Endothelial cell of umbilical vein (primary cell): ENCODE measurements around the gene EFNA5. TPM values are rescaled to one million over a fixed set of nuclear protein-coding genes. Genes with fewer than 3 reads are reported as not detected.

ENCODE experiments used
- BruUV-seq: library from RNA; stranded (reverse); fragments of 400-500 nt; replicated peaks from 2 replicates; lab custom pipeline; 2021; lab: Mats Ljungman, UMichigan
- CTCF ChIA-PET: fragments of 300-600, 350-600 bp; sonication (Branson Sonifier 250); formaldehyde crosslinking; loops from one replicate; lab custom pipeline; 2021; ENCODE audit warnings: antibody characterized with exemption, inconsistent platforms; lab: Charles Lee
- POLR2A ChIA-PET: fragments of 300-600, 350-600 bp; sonication (Branson Sonifier 250); formaldehyde crosslinking; loops from one replicate; lab custom pipeline; 2021; ENCODE audit warnings: antibody characterized with exemption, inconsistent platforms; lab: Charles Lee
- DNase-seq: peaks from one replicate; pipeline ENCODE4 v3.0.0-alpha.2; 2011; ENCODE audit warnings: low read depth, low spot score
- FAIRE-seq: peaks from 2 replicates; lab custom pipeline; 2011; peaks lifted over from hg19 to GRCh38; lab: Jason Lieb, UNC
- H2AFZ ChIP-seq: 2 replicates; pipeline ENCODE4 v1.6.0; 2012; ENCODE audit warnings: low read depth, low read length, control low read depth, inconsistent platforms
- H3K27ac ChIP-seq: 2 replicates; pipeline ENCODE4 v1.5.1; 2011; ENCODE audit warnings: low read depth, mild to moderate bottlenecking, control low read depth, low read length, moderate library complexity; ENCODE audit not compliant: insufficient read depth
- H3K27me3 ChIP-seq, 2 experiments: 2 replicates each; pipeline versions ENCODE4 v1.6.0 to v1.6.1; 2011; ENCODE audit warnings: low read length in 2 of 2, mixed read lengths in 1 of 2; ENCODE audit not compliant: control insufficient read depth in 2 of 2, insufficient read depth in 2 of 2
- H3K36me3 ChIP-seq, 2 experiments: 2 replicates in 1 of 2; 3 replicates in 1 of 2; pipeline ENCODE4 v1.5.1; 2011; ENCODE audit warnings: low read length in 2 of 2, mild to moderate bottlenecking in 1 of 2, moderate library complexity in 1 of 2; ENCODE audit not compliant: control insufficient read depth in 2 of 2, insufficient read depth in 2 of 2; ENCODE audit errors: extremely low read depth in 1 of 2
- H3K4me1 ChIP-seq: 3 replicates; pipeline ENCODE4 v1.5.1; 2011; ENCODE audit warnings: mild to moderate bottlenecking, low read length; ENCODE audit not compliant: control insufficient read depth, insufficient read depth; ENCODE audit errors: extremely low read depth
- H3K4me2 ChIP-seq: 2 replicates; pipeline ENCODE4 v1.6.1; 2011; ENCODE audit warnings: low read length, control low read depth, mixed read lengths; ENCODE audit not compliant: insufficient read depth
- H3K4me3 ChIP-seq, 3 experiments: fragments of 200-600 bp in 1 of 3; sonication (generic), shearing (Covaris generic) in 1 of 3; replicated peaks in 1 of 3; 2 replicates each; pipeline ENCODE4 v1.5.1; 2011 to 2016; ENCODE audit warnings: control low read depth in 3 of 3, low read length in 3 of 3, mild to moderate bottlenecking in 2 of 3, inconsistent platforms in 1 of 3, low read depth in 1 of 3, moderate library complexity in 1 of 3; ENCODE audit not compliant: insufficient read depth in 1 of 3
- H3K79me2 ChIP-seq: 2 replicates; pipeline ENCODE4 v1.6.0; 2012; ENCODE audit warnings: low read length, inconsistent platforms; ENCODE audit not compliant: control insufficient read depth, insufficient read depth
- H3K9ac ChIP-seq: replicated peaks from 2 replicates; pipeline ENCODE3; 2011; ENCODE audit warnings: low read length, control low read depth; ENCODE audit not compliant: insufficient read depth; ENCODE audit errors: extremely low read depth
- H3K9me1 ChIP-seq: replicated peaks from 3 replicates; pipeline ENCODE4 v1.6.0; 2011; ENCODE audit warnings: mild to moderate bottlenecking, low read length; ENCODE audit not compliant: control insufficient read depth, insufficient read depth; ENCODE audit errors: extremely low read depth
- H3K9me3 ChIP-seq: replicated peaks from 2 replicates; pipeline ENCODE4 v1.5.1; 2012; ENCODE audit warnings: low read length, inconsistent platforms; ENCODE audit not compliant: control insufficient read depth, insufficient read depth
- H4K20me1 ChIP-seq: replicated peaks from 2 replicates; pipeline ENCODE3; 2011; ENCODE audit warnings: mild to moderate bottlenecking, low read length; ENCODE audit not compliant: control insufficient read depth, insufficient read depth; ENCODE audit errors: extremely low read depth
- FOS ChIP-seq: IDR thresholded peaks from 2 replicates; pipeline ENCODE4 v1.6.1; 2011; ENCODE audit warnings: mild to moderate bottlenecking, low read length, moderate library complexity, borderline replicate concordance; ENCODE audit not compliant: insufficient read depth
- GATA2 ChIP-seq: IDR thresholded peaks from 2 replicates; pipeline ENCODE4 v1.7.0; 2011; ENCODE audit warnings: low read depth, mild to moderate bottlenecking, moderate library complexity, mixed read lengths, low read length; ENCODE audit not compliant: insufficient read length, insufficient read depth
- JUN ChIP-seq: IDR thresholded peaks from 2 replicates; pipeline ENCODE4 v1.6.1; 2011; ENCODE audit warnings: borderline replicate concordance, low read depth; ENCODE audit not compliant: insufficient read length, insufficient read depth
- MYC ChIP-seq: IDR thresholded peaks from one replicate; pipeline ENCODE4 v1.6.1; 2011; ENCODE audit warnings: mild to moderate bottlenecking, low read depth, low read length
- POLR2A ChIP-seq: IDR thresholded peaks from 2 replicates; pipeline ENCODE4 v1.6.1; 2012; ENCODE audit warnings: low read depth, mild to moderate bottlenecking, control low read depth, low read length
- POLR2AphosphoS5 ChIP-seq: IDR thresholded peaks from 2 replicates; pipeline ENCODE4 v1.6.1; 2012; ENCODE audit warnings: low read depth, mild to moderate bottlenecking, control low read depth, low read length, moderate library complexity; ENCODE audit not compliant: insufficient read depth
- dilution Hi-C: fragments of 300-500 bp; cut with MboI; formaldehyde crosslinking; loops from one replicate; pipeline ENCODE4 v1.15.0; 2019; ENCODE audit warnings: low sequenced_read_pairs; ENCODE audit not compliant: extremely low pct_ligation_motif_present
- intact Hi-C: fragments of 100-400 bp; cut with micrococcal nuclease; formaldehyde crosslinking; loops from one replicate; pipeline ENCODE4 v1.10.0; 2022
- polyA plus RNA-seq, 4 experiments: library from polyadenylated mRNA; depleted of rRNA in 3 of 4; stranded (reverse) in 3 of 4; unstranded in 1 of 4; fragments of >200 nt; gene quantifications; 2 replicates each; pipeline versions ENCODE4 v1.2.1 to v1.2.3, GENCODE V29; 2011 to 2012; ENCODE audit warnings: missing spikeins in 1 of 4
- total RNA-seq: library from RNA; stranded (reverse); gene quantifications from 2 replicates; pipeline ENCODE4 v1.2.3, GENCODE V29; 2021
- TF ChIP-seq, protein P1 (sequence below): IDR thresholded peaks from 2 replicates; pipeline ENCODE4 v1.6.1; 2011; ENCODE audit not compliant: insufficient read depth, insufficient read length
- TF ChIP-seq, protein P2 (sequence below), 2 donors: IDR thresholded peaks; 1 replicate in 1 of 2; 2 replicates in 1 of 2; pipeline ENCODE4 v1.5.1; 2011; ENCODE audit warnings: low read length in 2 of 2, mild to moderate bottlenecking in 2 of 2, moderate library complexity in 2 of 2, control low read depth in 1 of 2, inconsistent platforms in 1 of 2, low read depth in 1 of 2; ENCODE audit not compliant: insufficient read depth in 1 of 2; ENCODE audit errors: extremely low read depth in 1 of 2

EFNA5 gene
- total and polyA plus RNA-seq, 2 donors (not counting 3 experiments of a cell fraction or from before 2014, with no cell fraction given), result 13.6 to 22.1 TPM

GRCh38 chr5:107612541-107612940, 58.2 kb downstream of the EFNA5 start:
- Histone ChIP-seq H3K9me3 (no peaks in the 10 kb centered on the region), H3K9me1 (no peaks in the 10 kb centered on the region), H3K27ac (no peak overlapping the region), H4K20me1 (no peaks in the 10 kb centered on the region), H3K79me2 (peaks cover 6% of the 10 kb centered on the region), H3K4me1 (no peaks in the 10 kb centered on the region), H2AFZ (no peak overlapping the region), H3K9ac (no peak overlapping the region), H3K4me2 (no peak overlapping the region), H3K4me3 (no peak overlapping the region), H3K27me3 (no peaks in the 10 kb centered on the region), H3K36me3 (no peaks in the 10 kb centered on the region)
- CTCF ChIA-PET, result no interaction called here
- intact Hi-C loops, result no loop called here
- DNase-seq, result no peak
- TF ChIP-seq POLR2AphosphoS5, result no peak
- no TSS peak for BruUV-seq
- dilution Hi-C loops, result no loop called here
- POLR2A ChIA-PET, result no interaction called here
- no peak for FAIRE-seq

DNA sequence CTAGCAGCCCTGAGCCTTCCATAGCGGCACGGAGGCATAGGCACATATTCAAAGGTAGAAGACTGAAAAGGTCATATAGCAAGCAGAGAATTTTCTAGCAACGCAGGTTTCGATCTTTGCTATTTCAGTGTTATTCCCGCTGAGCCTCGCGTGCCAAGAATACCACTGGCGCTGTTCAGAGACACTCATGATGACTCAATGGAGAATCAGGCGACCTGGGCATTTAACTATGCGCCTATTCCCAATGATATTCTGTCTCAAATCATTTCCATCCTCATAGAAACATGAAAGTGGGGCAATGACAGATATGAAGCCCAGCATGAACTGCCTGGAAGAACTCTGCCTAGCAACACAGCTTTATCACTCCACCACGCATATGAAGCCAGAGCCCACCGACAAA, 59.9 kb downstream of the EFNA5 start:
- ChIA-PET POLR2A (no interaction called here), CTCF (no interaction called here)
- DNase-seq (no peak), FAIRE-seq (no peak)
- no peak overlapping the region for H3K27ac ChIP-seq
- H3K9me1 ChIP-seq, result no peaks in the 10 kb centered on the region
- TF ChIP-seq FOS, result no peak
- TF ChIP-seq POLR2A, result no peak
- TF ChIP-seq, protein P1, sequence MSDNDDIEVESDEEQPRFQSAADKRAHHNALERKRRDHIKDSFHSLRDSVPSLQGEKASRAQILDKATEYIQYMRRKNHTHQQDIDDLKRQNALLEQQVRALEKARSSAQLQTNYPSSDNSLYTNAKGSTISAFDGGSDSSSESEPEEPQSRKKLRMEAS, result no peak
- TF ChIP-seq GATA2, result no peak
- TF ChIP-seq MYC, result no peak
- no peak for TF ChIP-seq JUN
- TF ChIP-seq, protein P2, sequence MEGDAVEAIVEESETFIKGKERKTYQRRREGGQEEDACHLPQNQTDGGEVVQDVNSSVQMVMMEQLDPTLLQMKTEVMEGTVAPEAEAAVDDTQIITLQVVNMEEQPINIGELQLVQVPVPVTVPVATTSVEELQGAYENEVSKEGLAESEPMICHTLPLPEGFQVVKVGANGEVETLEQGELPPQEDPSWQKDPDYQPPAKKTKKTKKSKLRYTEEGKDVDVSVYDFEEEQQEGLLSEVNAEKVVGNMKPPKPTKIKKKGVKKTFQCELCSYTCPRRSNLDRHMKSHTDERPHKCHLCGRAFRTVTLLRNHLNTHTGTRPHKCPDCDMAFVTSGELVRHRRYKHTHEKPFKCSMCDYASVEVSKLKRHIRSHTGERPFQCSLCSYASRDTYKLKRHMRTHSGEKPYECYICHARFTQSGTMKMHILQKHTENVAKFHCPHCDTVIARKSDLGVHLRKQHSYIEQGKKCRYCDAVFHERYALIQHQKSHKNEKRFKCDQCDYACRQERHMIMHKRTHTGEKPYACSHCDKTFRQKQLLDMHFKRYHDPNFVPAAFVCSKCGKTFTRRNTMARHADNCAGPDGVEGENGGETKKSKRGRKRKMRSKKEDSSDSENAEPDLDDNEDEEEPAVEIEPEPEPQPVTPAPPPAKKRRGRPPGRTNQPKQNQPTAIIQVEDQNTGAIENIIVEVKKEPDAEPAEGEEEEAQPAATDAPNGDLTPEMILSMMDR (IDR thresholded peaks at IDR 0.05; ENCODE audit: extremely low read depth in 1 of 2, insufficient read depth in 1 of 2, low read depth in 1 of 2, low read length in 2 of 2), result no peak
- H4K20me1 ChIP-seq, result no peaks in the 10 kb centered on the region
- H3K4me3 ChIP-seq, result no peak overlapping the region
- no peak overlapping the region for H2AFZ ChIP-seq
- no peaks in the 10 kb centered on the region for H3K27me3 ChIP-seq
- H3K36me3 ChIP-seq, result no peaks in the 10 kb centered on the region
- intact Hi-C loops, result no loop called here
- no TSS peak for BruUV-seq
- peaks cover 4% of the 10 kb centered on the region for H3K79me2 ChIP-seq
- dilution Hi-C loops, result no loop called here
- H3K4me1 ChIP-seq, result no peaks in the 10 kb centered on the region
- H3K9me3 ChIP-seq, result no peaks in the 10 kb centered on the region
- H3K9ac ChIP-seq, result no peak overlapping the region
- no peak overlapping the region for H3K4me2 ChIP-seq
